Measurements from ENCODE around the gene BFSP2.

Gene BFSP2

GRCh38 chr3:133384331-133385027, 15.4 kb upstream of the BFSP2 start:
- Histone ChIP-seq H3K9me3 (ENCODE audit: control insufficient read depth, insufficient read depth, low read length) (no peaks in the 10 kb centered on the region), H3K4me1 (ENCODE audit: control insufficient read depth, insufficient read depth, low read length) (no peaks in the 10 kb centered on the region), H3K36me3 (ENCODE audit: control insufficient read depth, insufficient read depth, low read length) (peaks cover 2% of the 10 kb centered on the region), H3K4me3 (ENCODE audit: low read depth, low read length) (no peak overlapping the region), H3K27me3 (ENCODE audit: control insufficient read depth, insufficient read depth, low read length) (no peaks in the 10 kb centered on the region), H3K9ac (ENCODE audit: low read depth, low read length) (no peak overlapping the region)

GRCh38 chr3:133386876-133387275, 13.0 kb upstream of the BFSP2 start:
- Histone ChIP-seq H3K36me3 (ENCODE audit: control insufficient read depth, insufficient read depth, low read length) (no peaks in the 10 kb centered on the region), H3K9me3 (ENCODE audit: control insufficient read depth, insufficient read depth, low read length) (no peaks in the 10 kb centered on the region), H3K4me1 (ENCODE audit: control insufficient read depth, insufficient read depth, low read length) (no peaks in the 10 kb centered on the region), H3K27me3 (ENCODE audit: control insufficient read depth, insufficient read depth, low read length) (no peaks in the 10 kb centered on the region), H3K9ac (ENCODE audit: low read depth, low read length) (no peak overlapping the region), H3K4me3 (ENCODE audit: low read depth, low read length) (no peak overlapping the region)

- Histone ChIP-seq H3K36me3 (ENCODE audit: control insufficient read depth, insufficient read depth, low read length) (no peaks in the 10 kb centered on the region), H3K4me1 (ENCODE audit: control insufficient read depth, insufficient read depth, low read length) (no peaks in the 10 kb centered on the region), H3K27me3 (ENCODE audit: control insufficient read depth, insufficient read depth, low read length) (no peaks in the 10 kb centered on the region), H3K4me3 (ENCODE audit: low read depth, low read length) (no peak overlapping the region), H3K9ac (ENCODE audit: low read depth, low read length) (no peak overlapping the region), H3K9me3 (ENCODE audit: control insufficient read depth, insufficient read depth, low read length) (no peaks in the 10 kb centered on the region)
Observed at GRCh38 chr3:133387341-133387740, 12.5 kb upstream of the BFSP2 start.

- H3K27me3 ChIP-seq (ENCODE audit: control insufficient read depth, insufficient read depth, low read length), result no peaks in the 10 kb centered on the region
- H3K4me3 ChIP-seq (ENCODE audit: low read depth, low read length), result no peak overlapping the region
- no peak overlapping the region for H3K9ac ChIP-seq (ENCODE audit: low read depth, low read length)
- no peaks in the 10 kb centered on the region for H3K36me3 ChIP-seq (ENCODE audit: control insufficient read depth, insufficient read depth, low read length)
- H3K4me1 ChIP-seq (ENCODE audit: control insufficient read depth, insufficient read depth, low read length), result no peaks in the 10 kb centered on the region
- no peaks in the 10 kb centered on the region for H3K9me3 ChIP-seq (ENCODE audit: control insufficient read depth, insufficient read depth, low read length)
Observed at GRCh38 chr3:133388696-133389395, 11.0 kb upstream of the BFSP2 start.

- Histone ChIP-seq H3K9ac (ENCODE audit: low read depth, low read length) (no peak overlapping the region), H3K36me3 (ENCODE audit: control insufficient read depth, insufficient read depth, low read length) (no peaks in the 10 kb centered on the region), H3K4me3 (ENCODE audit: low read depth, low read length) (no peak overlapping the region), H3K4me1 (ENCODE audit: control insufficient read depth, insufficient read depth, low read length) (no peaks in the 10 kb centered on the region), H3K9me3 (ENCODE audit: control insufficient read depth, insufficient read depth, low read length) (no peaks in the 10 kb centered on the region), H3K27me3 (ENCODE audit: control insufficient read depth, insufficient read depth, low read length) (no peaks in the 10 kb centered on the region)
Observed at GRCh38 chr3:133390715-133391114, 9.1 kb upstream of the BFSP2 start.

GRCh38 chr3:133393204-133393603, 6.7 kb upstream of the BFSP2 start:
- Histone ChIP-seq H3K4me1 (ENCODE audit: control insufficient read depth, insufficient read depth, low read length) (no peaks in the 10 kb centered on the region), H3K27me3 (ENCODE audit: control insufficient read depth, insufficient read depth, low read length) (no peaks in the 10 kb centered on the region), H3K9me3 (ENCODE audit: control insufficient read depth, insufficient read depth, low read length) (no peaks in the 10 kb centered on the region), H3K4me3 (ENCODE audit: low read depth, low read length) (no peak overlapping the region), H3K9ac (ENCODE audit: low read depth, low read length) (no peak overlapping the region), H3K36me3 (ENCODE audit: control insufficient read depth, insufficient read depth, low read length) (no peaks in the 10 kb centered on the region)

- H3K9ac ChIP-seq (ENCODE audit: low read depth, low read length), result no peak overlapping the region
- no peaks in the 10 kb centered on the region for H3K9me3 ChIP-seq (ENCODE audit: control insufficient read depth, insufficient read depth, low read length)
- no peak overlapping the region for H3K4me3 ChIP-seq (ENCODE audit: low read depth, low read length)
- no peaks in the 10 kb centered on the region for H3K27me3 ChIP-seq (ENCODE audit: control insufficient read depth, insufficient read depth, low read length)
- no peaks in the 10 kb centered on the region for H3K4me1 ChIP-seq (ENCODE audit: control insufficient read depth, insufficient read depth, low read length)
- H3K36me3 ChIP-seq (ENCODE audit: control insufficient read depth, insufficient read depth, low read length), result no peaks in the 10 kb centered on the region
Observed at GRCh38 chr3:133393691-133394474, 6.0 kb upstream of the BFSP2 start.

- Histone ChIP-seq H3K4me3 (ENCODE audit: low read depth, low read length) (no peak overlapping the region), H3K9me3 (ENCODE audit: control insufficient read depth, insufficient read depth, low read length) (no peaks in the 10 kb centered on the region), H3K4me1 (ENCODE audit: control insufficient read depth, insufficient read depth, low read length) (no peaks in the 10 kb centered on the region), H3K9ac (ENCODE audit: low read depth, low read length) (no peak overlapping the region), H3K36me3 (ENCODE audit: control insufficient read depth, insufficient read depth, low read length) (no peaks in the 10 kb centered on the region), H3K27me3 (ENCODE audit: control insufficient read depth, insufficient read depth, low read length) (no peaks in the 10 kb centered on the region)
Observed at GRCh38 chr3:133394561-133395311, 5.1 kb upstream of the BFSP2 start.

GRCh38 chr3:133396906-133397305, 3.0 kb upstream of the BFSP2 start:
- no peaks in the 10 kb centered on the region for H3K4me1 ChIP-seq (ENCODE audit: control insufficient read depth, insufficient read depth, low read length)
- H3K9me3 ChIP-seq (ENCODE audit: control insufficient read depth, insufficient read depth, low read length), result no peaks in the 10 kb centered on the region
- no peak overlapping the region for H3K9ac ChIP-seq (ENCODE audit: low read depth, low read length)
- no peaks in the 10 kb centered on the region for H3K27me3 ChIP-seq (ENCODE audit: control insufficient read depth, insufficient read depth, low read length)
- H3K4me3 ChIP-seq (ENCODE audit: low read depth, low read length), result no peak overlapping the region
- H3K36me3 ChIP-seq (ENCODE audit: control insufficient read depth, insufficient read depth, low read length), result no peaks in the 10 kb centered on the region

GRCh38 chr3:133401374-133402135, 1.7 kb downstream of the BFSP2 start:
- peaks cover 4% of the 10 kb centered on the region for H3K4me1 ChIP-seq (ENCODE audit: control insufficient read depth, insufficient read depth, low read length)
- no peak overlapping the region for H3K9ac ChIP-seq (ENCODE audit: low read depth, low read length)
- H3K4me3 ChIP-seq (ENCODE audit: low read depth, low read length), result no peak overlapping the region
- H3K36me3 ChIP-seq (ENCODE audit: control insufficient read depth, insufficient read depth, low read length), result no peaks in the 10 kb centered on the region
- no peaks in the 10 kb centered on the region for H3K9me3 ChIP-seq (ENCODE audit: control insufficient read depth, insufficient read depth, low read length)
- no peaks in the 10 kb centered on the region for H3K27me3 ChIP-seq (ENCODE audit: control insufficient read depth, insufficient read depth, low read length)

GRCh38 chr3:133404920-133405319, 5.1 kb downstream of the BFSP2 start:
- H3K27me3 ChIP-seq (ENCODE audit: control insufficient read depth, insufficient read depth, low read length), result no peaks in the 10 kb centered on the region
- no peak overlapping the region for H3K4me3 ChIP-seq (ENCODE audit: low read depth, low read length)
- no peak overlapping the region for H3K9ac ChIP-seq (ENCODE audit: low read depth, low read length)
- H3K4me1 ChIP-seq (ENCODE audit: control insufficient read depth, insufficient read depth, low read length), result peaks cover 4% of the 10 kb centered on the region
- no peaks in the 10 kb centered on the region for H3K36me3 ChIP-seq (ENCODE audit: control insufficient read depth, insufficient read depth, low read length)
- H3K9me3 ChIP-seq (ENCODE audit: control insufficient read depth, insufficient read depth, low read length), result no peaks in the 10 kb centered on the region

All from iPS-15b (cell line).